Ishikawa (cell line): ENCODE results near the gene HLA-DQA1.

Source experiments
- CEBPB ChIP-seq: IDR thresholded peaks from 2 replicates; pipeline ENCODE4 v1.6.1; 2012
- CREB1 ChIP-seq: IDR thresholded peaks from 2 replicates; pipeline ENCODE4 v1.6.1; 2012; ENCODE audit warnings: low read depth
- EP300 ChIP-seq: IDR thresholded peaks from 2 replicates; pipeline ENCODE4 v1.6.1; 2012; ENCODE audit warnings: borderline replicate concordance
- RAD21 ChIP-seq: IDR thresholded peaks from 2 replicates; pipeline ENCODE4 v1.6.1; 2012; ENCODE audit warnings: low read depth
- REST ChIP-seq: IDR thresholded peaks from 2 replicates; pipeline ENCODE4 v1.6.1; 2012; ENCODE audit warnings: low read depth, mild to moderate bottlenecking
- TAF1 ChIP-seq: IDR thresholded peaks from 2 replicates; pipeline ENCODE4 v1.6.1; 2012; ENCODE audit warnings: low read depth, mild to moderate bottlenecking
- TCF12 ChIP-seq: IDR thresholded peaks from 2 replicates; pipeline ENCODE4 v1.6.1; 2012; ENCODE audit warnings: low read depth
- TEAD4 ChIP-seq: IDR thresholded peaks from 2 replicates; pipeline ENCODE4 v1.6.1; 2012
- YY1 ChIP-seq: IDR thresholded peaks from 2 replicates; pipeline ENCODE4 v1.6.1; 2012; ENCODE audit warnings: low read depth
- ZBTB7A ChIP-seq: IDR thresholded peaks from 2 replicates; pipeline ENCODE4 v1.6.1; 2012; ENCODE audit warnings: low read depth

- no peak for TF ChIP-seq RAD21
- TF ChIP-seq ZBTB7A = no peak
- TF ChIP-seq TAF1 = no peak
- no peak for TF ChIP-seq EP300
- no peak for TF ChIP-seq CEBPB
- no peak for TF ChIP-seq TCF12
- no peak for TF ChIP-seq REST
- TF ChIP-seq YY1 = no peak
- TF ChIP-seq TEAD4 = no peak
- TF ChIP-seq CREB1 = no peak
These were observed 32.0 kb downstream of the HLA-DQA1 start for GRCh38 chr6:32669240-32669639.
